BLaER1 (cell line): ENCODE results near the gene TTLL5.

Source experiments
- H3K27ac ChIP-seq: shearing (Covaris generic); formaldehyde crosslinking; 2 replicates; pipeline ENCODE4 v1.8.1; 2022
- H3K27me3 ChIP-seq: shearing (Covaris generic); formaldehyde crosslinking; 2 replicates; pipeline ENCODE4 v1.8.1; 2022
- H3K36me3 ChIP-seq: shearing (Covaris generic); formaldehyde crosslinking; 2 replicates; pipeline ENCODE4 v1.8.1; 2022
- H3K4me1 ChIP-seq: shearing (Covaris generic); formaldehyde crosslinking; 2 replicates; pipeline ENCODE4 v1.8.1; 2022
- H3K4me2 ChIP-seq: shearing (Covaris generic); formaldehyde crosslinking; 2 replicates; pipeline ENCODE4 v1.8.1; 2022
- H3K4me3 ChIP-seq: shearing (Covaris generic); formaldehyde crosslinking; 2 replicates; pipeline ENCODE4 v1.8.1; 2022
- H3K9ac ChIP-seq: shearing (Covaris generic); formaldehyde crosslinking; 2 replicates; pipeline ENCODE4 v1.8.1; 2022
- H3K9me3 ChIP-seq: shearing (Covaris generic); formaldehyde crosslinking; 2 replicates; pipeline ENCODE4 v1.8.1; 2022
- H4K20me1 ChIP-seq: shearing (Covaris generic); formaldehyde crosslinking; 2 replicates; pipeline ENCODE4 v1.8.1; 2022
- Cebpa-rat ChIP-seq: shearing (Covaris generic); IDR thresholded peaks from 2 replicates; pipeline ENCODE4 v1.8.1; 2022

Gene TTLL5

DNA sequence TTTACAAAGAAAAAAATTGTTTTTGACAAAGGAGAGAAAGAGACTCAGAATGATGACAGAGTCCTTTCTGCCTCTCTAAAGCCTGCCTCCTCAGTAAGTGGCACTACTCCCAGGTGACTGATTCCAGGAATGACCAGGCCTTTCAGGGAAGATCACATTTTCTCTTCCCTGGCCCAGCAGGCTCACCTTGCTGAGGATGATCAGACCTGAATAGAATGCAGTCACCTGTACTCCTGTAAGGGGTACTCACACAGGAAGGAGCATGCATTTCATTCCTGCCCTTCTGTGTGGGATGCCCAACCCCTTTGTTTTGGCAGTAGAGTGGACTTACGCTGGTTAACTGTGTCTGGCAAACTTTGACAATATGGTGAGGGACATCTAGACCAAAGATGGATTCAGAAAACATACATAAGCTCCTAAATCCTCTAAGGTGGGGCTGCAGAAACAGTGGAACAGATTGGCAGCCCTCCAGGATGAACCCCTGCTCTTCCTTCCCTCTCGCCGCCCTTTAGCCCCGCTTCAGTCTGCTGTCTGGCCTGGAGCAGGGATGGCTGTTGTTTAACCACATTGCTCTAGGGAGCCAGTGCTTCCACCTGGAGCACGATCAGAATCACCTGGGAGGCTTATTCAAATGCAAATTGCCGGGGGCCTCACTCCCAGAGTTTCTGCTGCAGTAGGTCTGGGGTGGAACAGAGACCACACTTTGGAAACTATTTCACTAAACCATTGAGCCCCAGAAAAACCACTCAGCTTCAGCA lies 30.2 kb upstream of the TTLL5 start:
- no peak for TF ChIP-seq Cebpa-rat
- no peak overlapping the region for H3K4me3 ChIP-seq
- H3K9ac ChIP-seq = no peak overlapping the region
- H3K4me1 ChIP-seq = no peaks in the 10 kb centered on the region
- H3K36me3 ChIP-seq = no peaks in the 10 kb centered on the region
- no peak overlapping the region for H3K27ac ChIP-seq
- no peaks in the 10 kb centered on the region for H4K20me1 ChIP-seq
- H3K9me3 ChIP-seq = no peaks in the 10 kb centered on the region
- no peaks in the 10 kb centered on the region for H3K27me3 ChIP-seq
- no peak overlapping the region for H3K4me2 ChIP-seq

DNA sequence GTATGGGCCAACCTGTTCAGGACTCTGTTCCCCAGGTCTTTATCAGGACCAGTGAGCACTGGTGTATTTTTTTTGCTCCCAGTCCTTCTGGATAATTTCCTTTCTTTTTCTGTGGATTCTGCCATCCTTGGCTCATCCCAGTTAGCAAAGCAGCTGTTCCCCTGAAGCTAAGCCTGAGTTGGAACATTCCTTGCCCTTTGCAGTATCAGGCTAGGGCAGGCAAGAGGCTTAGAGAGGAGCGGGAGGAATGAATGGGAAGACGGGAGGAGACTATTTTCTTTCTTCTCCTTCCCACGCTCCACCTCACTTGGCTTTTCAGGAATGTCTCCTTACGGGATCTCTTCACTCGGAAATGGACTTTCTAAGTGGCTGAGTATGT lies 29.6 kb upstream of the TTLL5 start:
- Histone ChIP-seq H3K9ac (no peak overlapping the region), H3K4me2 (no peak overlapping the region), H3K4me1 (no peaks in the 10 kb centered on the region), H3K36me3 (no peaks in the 10 kb centered on the region), H3K27me3 (no peaks in the 10 kb centered on the region), H4K20me1 (no peaks in the 10 kb centered on the region), H3K4me3 (no peak overlapping the region), H3K9me3 (no peaks in the 10 kb centered on the region), H3K27ac (no peak overlapping the region)
- no peak for TF ChIP-seq Cebpa-rat

DNA sequence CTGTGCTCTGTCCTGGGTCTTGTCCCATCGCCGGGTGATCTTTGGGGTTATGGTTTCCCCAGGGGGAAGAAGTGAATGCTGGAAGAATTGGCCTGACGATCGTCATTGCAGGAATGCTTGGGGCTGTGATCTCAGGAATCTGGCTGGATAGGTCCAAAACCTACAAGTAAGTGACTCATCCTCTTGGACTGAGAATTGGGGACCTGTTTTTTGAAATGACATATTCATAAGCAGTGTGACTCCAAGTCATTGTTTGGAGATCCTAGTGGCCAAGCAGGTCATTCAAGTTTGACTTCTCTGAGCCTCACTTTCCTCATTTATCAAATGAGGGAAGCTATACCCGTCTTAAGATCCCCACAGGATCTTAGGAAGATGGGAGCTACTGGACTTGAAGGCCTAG lies 26.2 kb upstream of the TTLL5 start:
- no peaks in the 10 kb centered on the region for H3K36me3 ChIP-seq
- H3K4me2 ChIP-seq = no peak overlapping the region
- no peak for TF ChIP-seq Cebpa-rat
- no peak overlapping the region for H3K4me3 ChIP-seq
- H3K9me3 ChIP-seq = no peaks in the 10 kb centered on the region
- no peak overlapping the region for H3K9ac ChIP-seq
- no peak overlapping the region for H3K27ac ChIP-seq
- no peaks in the 10 kb centered on the region for H4K20me1 ChIP-seq
- H3K27me3 ChIP-seq = no peaks in the 10 kb centered on the region
- no peaks in the 10 kb centered on the region for H3K4me1 ChIP-seq

DNA sequence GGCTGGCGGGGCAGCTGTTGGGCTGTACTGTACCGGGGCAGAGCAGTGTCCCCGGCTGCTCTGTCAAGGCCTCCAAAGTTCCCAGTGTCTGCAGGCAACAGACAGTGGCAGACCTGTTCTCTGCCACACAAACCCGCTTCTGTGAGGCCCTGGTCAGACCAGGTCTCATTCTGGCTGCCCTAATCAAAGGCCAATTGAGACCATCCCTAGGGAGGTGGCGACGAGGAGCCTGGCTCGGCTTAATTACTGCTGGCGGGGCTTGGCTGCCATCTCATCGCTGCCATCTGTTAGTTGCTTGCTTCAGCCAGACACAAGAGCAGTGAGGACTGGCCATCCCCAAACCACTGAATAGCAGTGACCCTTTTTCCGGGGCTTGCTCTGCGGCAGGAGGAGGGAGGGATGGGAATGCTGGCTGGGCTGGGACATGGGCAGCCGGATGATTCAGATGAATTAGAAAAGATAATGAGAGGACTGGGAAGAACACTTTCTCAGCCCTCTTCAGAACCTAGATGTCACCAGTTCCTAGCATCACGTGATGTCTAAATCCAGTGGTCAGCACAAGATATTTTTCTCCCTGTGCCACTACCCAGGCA lies 24.9 kb upstream of the TTLL5 start:
- Histone ChIP-seq H4K20me1 (no peaks in the 10 kb centered on the region), H3K4me3 (no peak overlapping the region), H3K27me3 (no peaks in the 10 kb centered on the region), H3K27ac (no peak overlapping the region), H3K36me3 (no peaks in the 10 kb centered on the region), H3K4me2 (no peak overlapping the region), H3K9me3 (no peaks in the 10 kb centered on the region), H3K9ac (no peak overlapping the region), H3K4me1 (no peaks in the 10 kb centered on the region)
- TF ChIP-seq Cebpa-rat = no peak

DNA sequence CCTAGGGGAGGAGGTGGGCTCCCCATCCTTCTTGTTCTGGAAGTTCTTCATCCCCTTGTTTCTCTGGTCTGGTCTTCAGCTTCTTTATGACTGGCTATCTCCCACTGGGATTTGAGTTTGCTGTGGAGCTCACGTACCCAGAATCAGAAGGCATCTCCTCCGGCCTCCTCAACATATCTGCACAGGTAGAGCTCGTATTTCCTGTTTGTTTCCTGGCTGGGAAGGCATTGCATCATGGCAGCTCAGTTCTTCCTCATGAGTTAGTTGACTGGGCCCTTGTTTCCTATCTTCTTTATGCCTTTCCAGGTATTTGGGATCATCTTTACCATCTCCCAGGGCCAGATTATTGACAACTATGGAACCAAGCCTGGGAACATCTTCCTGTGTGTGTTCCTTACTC lies 20.2 kb upstream of the TTLL5 start:
- no peaks in the 10 kb centered on the region for H3K27me3 ChIP-seq
- H3K4me2 ChIP-seq = no peak overlapping the region
- no peaks in the 10 kb centered on the region for H3K36me3 ChIP-seq
- TF ChIP-seq Cebpa-rat = no peak
- no peaks in the 10 kb centered on the region for H3K9me3 ChIP-seq
- H4K20me1 ChIP-seq = no peaks in the 10 kb centered on the region
- H3K27ac ChIP-seq = no peak overlapping the region
- H3K9ac ChIP-seq = no peak overlapping the region
- no peak overlapping the region for H3K4me3 ChIP-seq
- H3K4me1 ChIP-seq = no peaks in the 10 kb centered on the region

DNA sequence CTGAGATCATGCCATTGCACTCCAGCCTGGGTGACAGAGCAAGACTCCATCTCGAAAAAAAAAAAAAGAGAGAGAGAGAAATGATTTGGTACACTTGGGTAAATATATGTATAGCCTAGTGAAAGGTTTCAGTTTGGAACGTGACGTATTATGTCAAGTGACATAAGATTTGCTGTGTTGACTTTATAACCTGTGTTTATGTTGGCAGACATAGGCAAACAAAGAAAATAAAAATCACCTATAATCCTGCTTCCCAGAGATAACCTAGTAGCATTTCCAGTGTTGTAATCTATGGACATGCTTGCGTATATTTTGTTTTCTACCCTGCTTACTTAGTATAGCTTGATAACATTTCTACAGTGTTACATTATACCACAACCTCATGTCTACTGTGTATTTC lies 17.1 kb upstream of the TTLL5 start:
- Histone ChIP-seq H3K27ac (no peak overlapping the region), H3K36me3 (peaks cover 6% of the 10 kb centered on the region; the same call in 1 of the 2 replicates), H4K20me1 (no peaks in the 10 kb centered on the region), H3K9me3 (no peaks in the 10 kb centered on the region), H3K27me3 (no peaks in the 10 kb centered on the region), H3K4me1 (no peaks in the 10 kb centered on the region), H3K9ac (no peak overlapping the region), H3K4me3 (no peak overlapping the region), H3K4me2 (no peak overlapping the region)
- no peak for TF ChIP-seq Cebpa-rat

DNA sequence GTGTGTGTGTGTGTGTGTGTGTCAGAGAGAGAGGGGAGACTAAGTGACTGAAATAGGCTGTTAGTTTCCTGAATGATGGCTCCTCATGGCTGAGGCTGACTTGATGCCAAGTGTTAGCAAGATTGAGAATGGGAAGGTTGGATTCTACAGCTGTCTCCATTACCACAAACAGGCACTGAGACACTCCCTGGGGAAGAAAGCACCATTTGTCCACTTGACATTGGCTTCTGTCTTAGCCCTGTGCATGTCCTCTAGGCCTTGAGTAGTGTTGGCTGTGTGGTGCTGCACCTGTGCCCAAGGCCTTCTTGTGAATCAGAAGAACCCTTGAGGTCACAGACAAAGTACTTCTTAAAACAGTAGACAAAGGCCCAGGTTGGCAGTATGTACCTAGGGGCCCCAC lies 16.0 kb upstream of the TTLL5 start:
- Histone ChIP-seq H3K4me1 (no peaks in the 10 kb centered on the region), H3K4me2 (no peak overlapping the region), H3K36me3 (peaks cover 17% of the 10 kb centered on the region), H3K27me3 (no peaks in the 10 kb centered on the region), H3K9ac (no peak overlapping the region), H3K27ac (no peak overlapping the region), H3K9me3 (no peaks in the 10 kb centered on the region), H4K20me1 (no peaks in the 10 kb centered on the region), H3K4me3 (no peak overlapping the region)
- no peak for TF ChIP-seq Cebpa-rat

DNA sequence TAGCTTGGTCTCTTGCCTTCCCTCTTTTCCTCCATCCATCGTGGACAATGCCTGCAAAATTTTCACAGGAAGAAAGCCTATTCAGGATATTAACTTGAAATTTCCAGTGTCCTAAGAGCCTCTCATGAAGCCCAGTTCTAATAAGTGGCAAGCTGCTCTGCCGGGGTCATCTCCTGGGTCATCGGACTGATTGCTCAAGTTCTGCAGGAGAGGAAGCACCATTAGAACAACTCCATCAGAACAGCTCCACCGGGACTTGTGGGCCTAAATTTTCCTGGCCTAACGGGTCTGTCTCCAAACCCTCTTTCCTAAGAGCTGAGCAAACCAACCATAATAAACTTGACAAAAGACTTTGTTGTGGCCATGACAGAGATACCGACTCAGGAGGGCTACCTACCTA lies 14.3 kb upstream of the TTLL5 start:
- Histone ChIP-seq H3K27me3 (no peaks in the 10 kb centered on the region), H3K36me3 (peaks cover 34% of the 10 kb centered on the region), H3K4me3 (no peak overlapping the region), H3K4me2 (no peak overlapping the region), H3K9ac (no peak overlapping the region), H3K9me3 (no peaks in the 10 kb centered on the region), H3K27ac (no peak overlapping the region), H3K4me1 (no peaks in the 10 kb centered on the region), H4K20me1 (no peaks in the 10 kb centered on the region)
- no peak for TF ChIP-seq Cebpa-rat

DNA sequence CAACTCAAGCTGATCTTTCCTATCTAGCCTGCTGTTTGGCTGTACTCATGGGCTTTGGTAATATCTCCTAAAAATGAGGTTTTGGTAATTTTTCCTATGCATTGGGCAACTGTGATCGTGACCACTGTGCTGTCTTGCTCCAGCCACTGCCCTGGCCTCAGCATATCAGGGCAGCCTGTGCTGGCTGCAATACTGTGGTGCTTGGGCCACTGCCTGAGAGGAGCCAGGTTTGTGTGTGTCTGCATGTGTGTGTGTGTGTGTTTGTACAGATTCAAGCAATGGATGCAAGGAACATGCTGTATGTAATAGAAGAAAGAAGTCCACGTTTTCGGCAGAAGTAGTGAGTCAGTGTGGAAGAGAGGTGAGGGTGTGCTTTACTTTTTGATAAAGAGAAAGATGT lies 13.4 kb upstream of the TTLL5 start:
- Histone ChIP-seq H3K27me3 (no peaks in the 10 kb centered on the region), H3K36me3 (peaks cover 41% of the 10 kb centered on the region), H3K27ac (no peak overlapping the region), H3K4me3 (no peak overlapping the region), H3K4me2 (no peak overlapping the region), H3K9ac (no peak overlapping the region), H3K4me1 (no peaks in the 10 kb centered on the region), H4K20me1 (no peaks in the 10 kb centered on the region), H3K9me3 (no peaks in the 10 kb centered on the region)
- no peak for TF ChIP-seq Cebpa-rat

DNA sequence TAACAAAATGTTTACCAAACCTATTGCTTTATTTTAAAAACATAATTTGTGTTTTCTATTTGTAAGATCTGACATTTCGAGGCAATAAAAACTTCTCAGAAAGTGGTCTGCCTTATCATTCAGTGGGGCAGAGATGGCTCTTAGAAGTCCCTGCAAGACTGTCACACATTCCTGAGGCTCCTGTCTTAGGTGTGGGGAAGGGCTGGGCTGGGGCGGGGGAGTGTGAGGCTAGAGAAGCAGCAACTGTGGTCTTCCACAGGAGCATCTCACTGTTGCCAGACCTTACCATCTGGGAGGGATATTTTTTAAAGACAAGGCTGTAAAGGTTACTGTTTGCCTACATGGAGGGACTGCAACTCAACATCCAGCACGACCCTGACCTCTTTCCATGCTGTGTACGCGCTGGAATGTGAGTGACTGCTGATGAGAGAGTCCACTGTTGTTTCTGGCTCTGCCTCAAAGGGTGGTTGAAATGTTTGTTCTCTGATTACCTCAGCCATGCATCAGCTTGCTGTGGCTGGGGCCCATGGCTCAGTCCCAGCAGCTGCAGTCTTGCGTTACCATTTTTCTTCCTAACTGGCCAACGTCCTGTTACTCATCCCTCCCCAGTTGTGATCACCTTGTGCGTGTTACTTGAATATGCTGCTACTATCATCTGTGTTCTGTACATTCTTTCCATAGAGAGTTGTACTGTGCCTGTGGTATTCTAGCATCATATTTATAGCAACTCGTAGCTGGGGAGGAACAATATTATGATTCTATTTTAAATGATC lies 12.8 kb upstream of the TTLL5 start:
- Histone ChIP-seq H3K4me1 (no peaks in the 10 kb centered on the region), H3K27me3 (no peaks in the 10 kb centered on the region), H3K36me3 (peaks cover 47% of the 10 kb centered on the region), H3K9ac (no peak overlapping the region), H3K9me3 (no peaks in the 10 kb centered on the region), H3K4me2 (no peak overlapping the region), H3K4me3 (no peak overlapping the region), H3K27ac (no peak overlapping the region), H4K20me1 (no peaks in the 10 kb centered on the region)
- no peak for TF ChIP-seq Cebpa-rat
